Fibroblast of lung (primary cell): ENCODE data around the gene RHBDL3.

ENCODE experiments used
- CTCF ChIP-seq, 2 donors: IDR thresholded peaks in 1 of 2; conservative IDR thresholded peaks in 1 of 2; 1 replicate in 1 of 2; 2 replicates in 1 of 2; pipeline ENCODE4 v1.5.1; 2011 to 2012; ENCODE audit warnings: low read length in 2 of 2, control low read depth in 1 of 2, inconsistent platforms in 1 of 2, low read depth in 1 of 2, mild to moderate bottlenecking in 1 of 2
- EZH2 ChIP-seq: IDR thresholded peaks from 2 replicates; pipeline ENCODE4 v1.5.1; 2012; ENCODE audit warnings: low read length, control low read depth, mild to moderate bottlenecking; ENCODE audit errors: missing control alignments

DNA sequence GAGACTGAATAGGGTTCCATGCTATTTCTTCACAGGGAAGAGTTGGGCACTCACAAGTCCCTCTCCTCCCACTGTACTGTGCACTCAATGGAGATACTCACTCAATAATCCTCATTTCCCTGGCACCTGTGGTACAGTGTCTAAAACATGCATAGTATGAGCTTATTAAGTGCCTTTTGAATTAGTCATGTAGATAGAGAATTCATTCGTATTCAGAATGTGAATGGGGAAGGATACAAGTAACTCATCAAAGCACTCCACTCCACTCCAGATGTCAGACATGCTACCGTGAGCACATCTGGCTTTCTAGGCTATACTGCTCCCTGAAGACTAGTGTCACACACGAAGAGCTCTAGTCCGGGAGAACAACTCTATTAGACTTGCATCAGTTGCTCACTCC is 70.1 kb downstream of the RHBDL3 start:
- TF ChIP-seq CTCF (conservative IDR thresholded peaks at IDR 0.05 in 1 of 2, IDR thresholded peaks at IDR 0.05 in 1 of 2; ENCODE audit: low read depth in 1 of 2, low read length in 2 of 2), result no peak
- TF ChIP-seq EZH2, result no peak
